ENCODE measurements around the gene NLN. TPM values are rescaled to one million over a fixed set of nuclear protein-coding genes. Genes with fewer than 3 reads are reported as not detected.
"Not testable (repeated sequence)": the region's sequence is repeated elsewhere in the genome, so short reads cannot be mapped to it uniquely, and the experiment has no call there.

NLN gene
- total RNA-seq, 1 experiment from 2014 or later = 42.1 TPM

DNA sequence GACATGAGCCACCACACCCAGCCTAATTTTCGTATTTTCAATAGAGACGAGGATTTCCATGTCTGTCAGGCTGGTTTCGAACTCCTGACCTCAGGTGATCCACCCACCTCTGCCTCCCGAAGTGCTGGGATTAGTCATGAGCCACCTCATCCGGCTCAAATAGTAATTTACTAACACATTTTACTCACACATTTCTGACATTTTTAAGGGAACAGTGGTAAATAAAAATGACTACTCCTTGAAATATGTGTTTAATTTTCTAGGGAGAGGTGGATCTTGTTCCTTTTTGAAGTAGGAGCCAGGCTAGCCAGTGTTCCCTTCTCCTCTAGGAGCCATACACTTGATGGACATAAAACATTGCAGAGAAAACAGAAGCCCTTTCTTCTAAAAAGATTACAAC, 149.2 kb downstream of the NLN start:
- Mint-ChIP-seq H3K4me1 (ENCODE audit: insufficient read depth, unreplicated experiment) (peaks cover 16% of the 10 kb centered on the region), H3K27me3 (ENCODE audit: insufficient read depth, unreplicated experiment) (no peaks in the 10 kb centered on the region), H3K27ac (ENCODE audit: low read depth, unreplicated experiment) (peak overlapping the region; percentile 46), H3K4me3 (ENCODE audit: unreplicated experiment) (no peak overlapping the region), H3K9me3 (ENCODE audit: unreplicated experiment) (no peaks in the 10 kb centered on the region), H3K36me3 (ENCODE audit: insufficient read depth, unreplicated experiment) (no peaks in the 10 kb centered on the region)
- POLR2A ChIA-PET = no interaction called here
- TF ChIP-seq, protein P1, sequence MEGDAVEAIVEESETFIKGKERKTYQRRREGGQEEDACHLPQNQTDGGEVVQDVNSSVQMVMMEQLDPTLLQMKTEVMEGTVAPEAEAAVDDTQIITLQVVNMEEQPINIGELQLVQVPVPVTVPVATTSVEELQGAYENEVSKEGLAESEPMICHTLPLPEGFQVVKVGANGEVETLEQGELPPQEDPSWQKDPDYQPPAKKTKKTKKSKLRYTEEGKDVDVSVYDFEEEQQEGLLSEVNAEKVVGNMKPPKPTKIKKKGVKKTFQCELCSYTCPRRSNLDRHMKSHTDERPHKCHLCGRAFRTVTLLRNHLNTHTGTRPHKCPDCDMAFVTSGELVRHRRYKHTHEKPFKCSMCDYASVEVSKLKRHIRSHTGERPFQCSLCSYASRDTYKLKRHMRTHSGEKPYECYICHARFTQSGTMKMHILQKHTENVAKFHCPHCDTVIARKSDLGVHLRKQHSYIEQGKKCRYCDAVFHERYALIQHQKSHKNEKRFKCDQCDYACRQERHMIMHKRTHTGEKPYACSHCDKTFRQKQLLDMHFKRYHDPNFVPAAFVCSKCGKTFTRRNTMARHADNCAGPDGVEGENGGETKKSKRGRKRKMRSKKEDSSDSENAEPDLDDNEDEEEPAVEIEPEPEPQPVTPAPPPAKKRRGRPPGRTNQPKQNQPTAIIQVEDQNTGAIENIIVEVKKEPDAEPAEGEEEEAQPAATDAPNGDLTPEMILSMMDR (IDR thresholded peaks at IDR 0.05; ENCODE audit: unreplicated experiment) = no peak
- intact Hi-C loops (cut with micrococcal nuclease) = no loop called here
- peak; percentile 45 for DNase-seq (ENCODE audit: unreplicated experiment)
- CTCF ChIA-PET = no interaction called here
- no TSS peak for BruUV-seq (replicated peaks)

DNA sequence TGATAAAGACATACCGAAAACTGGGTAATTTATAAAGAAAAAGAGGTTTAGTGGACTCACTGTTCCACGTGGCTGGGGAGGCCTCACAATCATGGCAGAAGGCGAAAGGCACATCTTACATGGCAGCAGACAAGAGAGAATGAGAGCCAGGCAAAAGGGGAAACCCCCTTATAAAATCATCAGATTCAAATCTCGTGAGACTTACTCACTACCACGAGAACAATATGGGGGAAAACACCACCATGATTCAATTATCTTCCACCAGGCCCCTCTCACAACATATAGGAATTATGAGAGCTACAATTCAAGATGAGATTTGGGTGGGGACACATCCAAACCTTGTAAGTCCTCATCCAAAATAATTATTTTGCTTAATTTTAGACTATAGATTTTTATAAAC, 149.8 kb downstream of the NLN start:
- Mint-ChIP-seq H3K4me1 (ENCODE audit: insufficient read depth, unreplicated experiment) (peaks cover 16% of the 10 kb centered on the region), H3K27ac (ENCODE audit: low read depth, unreplicated experiment) (peak overlapping the region; percentile 46)
- CTCF ChIA-PET; H3K4me3 Mint-ChIP-seq (ENCODE audit: unreplicated experiment); intact Hi-C loops (cut with micrococcal nuclease); H3K9me3 Mint-ChIP-seq (ENCODE audit: unreplicated experiment); H3K36me3 Mint-ChIP-seq (ENCODE audit: insufficient read depth, unreplicated experiment); H3K27me3 Mint-ChIP-seq (ENCODE audit: insufficient read depth, unreplicated experiment); DNase-seq (ENCODE audit: unreplicated experiment); BruUV-seq (replicated peaks): not testable (repeated sequence)
- POLR2A ChIA-PET = interaction anchor here (0.9 kb wide), 1 partner anchor 25 kb away, joined by 3 read pairs; no protein-coding TSS in a partner anchor

DNA sequence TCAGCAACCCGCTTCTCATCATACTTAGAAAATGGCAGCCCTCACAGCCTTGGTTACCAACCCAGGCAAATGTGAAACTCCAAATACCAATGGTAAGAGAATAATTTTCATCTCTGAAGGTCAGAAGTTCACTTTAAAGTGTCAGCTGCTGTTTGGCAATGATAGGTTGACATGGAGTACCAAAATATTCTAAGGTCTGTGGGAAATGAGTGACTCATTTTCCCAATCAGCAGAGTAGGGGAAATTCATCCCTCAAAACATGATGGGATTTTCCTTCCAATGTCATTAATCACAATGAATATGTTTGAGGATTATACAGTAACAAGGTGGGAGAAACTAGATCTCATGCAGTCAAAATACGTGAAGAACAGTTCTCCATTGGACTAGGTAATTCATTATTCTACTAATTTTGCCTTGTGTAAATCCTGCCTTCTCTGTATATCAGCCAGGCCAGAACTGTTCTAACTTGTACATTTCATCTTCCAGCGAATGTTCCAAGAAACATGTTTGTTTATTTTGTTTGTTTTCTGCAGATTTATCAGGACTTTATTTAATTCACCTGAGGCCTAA, 151.3 kb downstream of the NLN start:
- Mint-ChIP-seq H3K27ac (ENCODE audit: low read depth, unreplicated experiment) (peak overlapping the region; percentile 69), H3K27me3 (ENCODE audit: insufficient read depth, unreplicated experiment) (no peaks in the 10 kb centered on the region), H3K4me3 (ENCODE audit: unreplicated experiment) (no peak overlapping the region), H3K9me3 (ENCODE audit: unreplicated experiment) (peaks cover 7% of the 10 kb centered on the region), H3K4me1 (ENCODE audit: insufficient read depth, unreplicated experiment) (peaks cover 21% of the 10 kb centered on the region), H3K36me3 (ENCODE audit: insufficient read depth, unreplicated experiment) (no peaks in the 10 kb centered on the region)
- intact Hi-C loops (cut with micrococcal nuclease) = no loop called here
- TF ChIP-seq, protein P1 (IDR thresholded peaks at IDR 0.05; ENCODE audit: unreplicated experiment) = no peak
- no TSS peak for BruUV-seq (replicated peaks)
- ChIA-PET POLR2A (interaction anchor here (2.5 kb wide), 1 partner anchor 53 kb away, joined by 8 read pairs; the partner anchor contains the start of gene ERBIN), CTCF (no interaction called here)
- DNase-seq (ENCODE audit: unreplicated experiment) = peak; percentile 71

DNA sequence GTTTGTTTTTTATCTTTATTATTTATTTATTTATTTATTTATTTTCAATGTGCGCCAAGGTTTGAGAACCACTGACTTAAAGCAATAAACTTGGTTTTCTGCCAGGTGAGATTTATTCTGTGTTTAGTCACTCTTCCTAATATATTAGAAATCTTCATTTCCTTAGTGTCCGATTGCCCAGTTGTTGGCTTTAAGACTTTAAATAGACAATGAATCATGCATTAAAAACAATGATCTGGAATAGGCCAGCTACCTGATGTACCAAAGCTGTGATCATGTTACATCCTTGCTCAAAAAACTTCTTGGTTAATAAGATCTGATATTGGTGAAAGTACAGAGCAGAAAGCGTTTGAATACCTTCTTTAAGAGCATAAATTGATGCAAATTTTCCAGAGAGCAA, 152.2 kb downstream of the NLN start:
- no peaks in the 10 kb centered on the region for H3K27me3 Mint-ChIP-seq (ENCODE audit: insufficient read depth, unreplicated experiment)
- no peak overlapping the region for H3K4me3 Mint-ChIP-seq (ENCODE audit: unreplicated experiment)
- H3K27ac Mint-ChIP-seq (ENCODE audit: low read depth, unreplicated experiment) = no peak overlapping the region
- peaks cover 21% of the 10 kb centered on the region for H3K4me1 Mint-ChIP-seq (ENCODE audit: insufficient read depth, unreplicated experiment)
- ChIA-PET POLR2A (interaction anchor here (1.1 to 2.5 kb wide), 2 partner anchors 21 to 52 kb away, joined by 8 to 9 read pairs; partner anchors contain the start of gene ERBIN), CTCF (no interaction called here)
- H3K9me3 Mint-ChIP-seq (ENCODE audit: unreplicated experiment) = peaks cover 7% of the 10 kb centered on the region
- intact Hi-C loops (cut with micrococcal nuclease) = no loop called here
- TF ChIP-seq, protein P1 (IDR thresholded peaks at IDR 0.05; ENCODE audit: unreplicated experiment) = no peak
- no TSS peak for BruUV-seq (replicated peaks)
- H3K36me3 Mint-ChIP-seq (ENCODE audit: insufficient read depth, unreplicated experiment) = no peaks in the 10 kb centered on the region
- DNase-seq (ENCODE audit: unreplicated experiment) = peak; percentile 85

DNA sequence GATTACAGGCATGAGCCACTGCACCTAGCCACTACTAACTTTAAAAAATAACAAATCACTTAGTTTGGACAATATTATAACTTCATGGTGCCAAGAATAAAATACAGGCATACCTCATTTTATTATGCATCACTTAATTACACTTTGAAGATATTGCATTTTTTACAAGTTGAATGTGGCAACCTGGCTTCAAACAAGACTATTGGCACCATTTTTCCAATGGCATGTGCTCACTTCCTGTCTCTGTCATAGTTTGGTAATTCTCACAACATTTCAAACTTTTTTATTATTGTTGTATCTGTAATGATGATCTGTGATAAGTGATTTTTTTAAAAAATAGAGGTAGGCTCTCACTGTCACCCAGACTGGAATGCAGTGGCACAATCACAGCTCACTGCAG, 154.5 kb downstream of the NLN start:
- TF ChIP-seq, protein P1 (IDR thresholded peaks at IDR 0.05; ENCODE audit: unreplicated experiment) = no peak

More for the DNA sequence above, 154.5 kb downstream of the NLN start:
- DNase-seq (ENCODE audit: unreplicated experiment) = no peak
- H3K27me3 Mint-ChIP-seq (ENCODE audit: insufficient read depth, unreplicated experiment) = no peaks in the 10 kb centered on the region
- H3K9me3 Mint-ChIP-seq (ENCODE audit: unreplicated experiment) = peaks cover 7% of the 10 kb centered on the region
- H3K4me3 Mint-ChIP-seq (ENCODE audit: unreplicated experiment) = no peak overlapping the region
- peaks cover 21% of the 10 kb centered on the region for H3K4me1 Mint-ChIP-seq (ENCODE audit: insufficient read depth, unreplicated experiment)
- CTCF ChIA-PET = no interaction called here
- no peaks in the 10 kb centered on the region for H3K36me3 Mint-ChIP-seq (ENCODE audit: insufficient read depth, unreplicated experiment)
- BruUV-seq (replicated peaks) = no TSS peak
- H3K27ac Mint-ChIP-seq (ENCODE audit: low read depth, unreplicated experiment) = no peak overlapping the region
- POLR2A ChIA-PET = no interaction called here
- intact Hi-C loops (cut with micrococcal nuclease) = no loop called here

Measured in MCF 10A (cell line).